Mucosa of descending colon (tissue), 3 donors: ENCODE measurements around the gene TTLL3. TPM values are rescaled to one million over a fixed set of nuclear protein-coding genes. Genes with fewer than 3 reads are reported as not detected.

Source experiments
- ATAC-seq: fragments of 200-7000 bp; cut with Tn5 transposase; one replicate; pipeline ENCODE4 v1.9.1; 2020; ENCODE audit warnings: mild to moderate bottlenecking, moderate library complexity
- DNase-seq, 3 donors: peaks; one replicate each; pipeline ENCODE4 v3.0.0-alpha.2; 2020
- H3K36me3 ChIP-seq: fragments of 200-600 bp; one replicate; pipeline ENCODE4 v1.8.0; 2021; ENCODE audit warnings: low read depth, mild to moderate bottlenecking
- H3K4me1 ChIP-seq: fragments of 200-600 bp; one replicate; pipeline ENCODE4 v1.8.0; 2021; ENCODE audit warnings: low read depth, mild to moderate bottlenecking
- H3K4me3 ChIP-seq: fragments of 200-600 bp; one replicate; pipeline ENCODE4 v1.8.0; 2021; ENCODE audit warnings: mild to moderate bottlenecking
- H3K9me3 ChIP-seq: fragments of 200-600 bp; one replicate; pipeline ENCODE4 v1.8.0; 2021; ENCODE audit warnings: mild to moderate bottlenecking
- intact Hi-C, 2 donors: fragments of 100-400 bp; cut with DNase I in 1 of 2; cut with micrococcal nuclease in 1 of 2; formaldehyde crosslinking; loops; one replicate each; pipeline versions ENCODE4 v1.11.0 to v1.11.1; 2022; cut with DNase I, micrococcal nuclease
- total RNA-seq, 3 donors: library from RNA; stranded (reverse); fragmentation: NEBNext Ultra II Directional in 2 of 3; extraction: Animal tissue kit (Norgen Biotek cat#: 25700) in 2 of 3; gene quantifications; one replicate each; pipeline versions ENCODE4 v1.2.1 to v1.2.4, GENCODE V29; 2021 to 2023
- TF ChIP-seq, protein P1 (sequence below): fragments of 200-600 bp; IDR thresholded peaks from one replicate; pipeline ENCODE4 v1.8.0; 2022; ENCODE audit warnings: antibody characterized with exemption, mild to moderate bottlenecking
- donor health status: DM: no; HTN: no; CAD: no; lungs with moderate emphysema.
- donor health status: DM: no; HTN: no; CAD: no.
- donor health status: DM: no; HTN: yes; CAD: no.

The TTLL3 gene
- total RNA-seq, 3 donors from 2014 or later, result 37.0 to 63.9 (median 47.7) TPM

DNA sequence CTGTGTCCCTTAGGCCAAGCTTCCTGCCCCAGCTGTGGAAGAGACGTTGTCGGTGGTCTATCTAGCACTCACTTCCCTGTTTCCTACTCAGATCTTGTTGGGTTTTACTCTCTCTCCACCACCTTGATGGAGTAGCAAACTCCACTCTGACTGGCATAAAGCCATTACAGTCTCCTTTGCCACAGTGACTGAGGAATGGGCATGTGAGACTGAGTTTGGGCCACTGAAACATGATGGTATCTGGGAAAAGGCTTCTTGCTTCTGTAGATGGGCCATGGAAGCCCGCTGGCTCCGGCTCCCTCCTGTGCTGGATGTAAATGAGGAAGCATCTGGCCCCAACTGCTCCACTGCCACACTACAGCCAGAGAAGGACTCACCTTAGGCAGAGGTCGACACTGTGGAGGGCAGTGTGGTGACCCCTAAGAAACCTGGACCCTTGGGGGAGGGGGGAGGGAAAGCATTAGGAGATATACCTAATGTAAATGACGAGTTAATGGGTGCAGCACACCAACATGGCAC lies 30.9 kb upstream of the TTLL3 start:
- H3K36me3 ChIP-seq, result no peaks in the 10 kb centered on the region
- TF ChIP-seq, protein P1, sequence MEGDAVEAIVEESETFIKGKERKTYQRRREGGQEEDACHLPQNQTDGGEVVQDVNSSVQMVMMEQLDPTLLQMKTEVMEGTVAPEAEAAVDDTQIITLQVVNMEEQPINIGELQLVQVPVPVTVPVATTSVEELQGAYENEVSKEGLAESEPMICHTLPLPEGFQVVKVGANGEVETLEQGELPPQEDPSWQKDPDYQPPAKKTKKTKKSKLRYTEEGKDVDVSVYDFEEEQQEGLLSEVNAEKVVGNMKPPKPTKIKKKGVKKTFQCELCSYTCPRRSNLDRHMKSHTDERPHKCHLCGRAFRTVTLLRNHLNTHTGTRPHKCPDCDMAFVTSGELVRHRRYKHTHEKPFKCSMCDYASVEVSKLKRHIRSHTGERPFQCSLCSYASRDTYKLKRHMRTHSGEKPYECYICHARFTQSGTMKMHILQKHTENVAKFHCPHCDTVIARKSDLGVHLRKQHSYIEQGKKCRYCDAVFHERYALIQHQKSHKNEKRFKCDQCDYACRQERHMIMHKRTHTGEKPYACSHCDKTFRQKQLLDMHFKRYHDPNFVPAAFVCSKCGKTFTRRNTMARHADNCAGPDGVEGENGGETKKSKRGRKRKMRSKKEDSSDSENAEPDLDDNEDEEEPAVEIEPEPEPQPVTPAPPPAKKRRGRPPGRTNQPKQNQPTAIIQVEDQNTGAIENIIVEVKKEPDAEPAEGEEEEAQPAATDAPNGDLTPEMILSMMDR, result no peak
- no peak for ATAC-seq

GRCh38 chr3:9779721-9780457 lies 30.2 kb upstream of the TTLL3 start:
- ATAC-seq (peak; percentile 62), DNase-seq (peak in 1 of 3 donors; percentile 68)
- Histone ChIP-seq H3K36me3 (no peaks in the 10 kb centered on the region), H3K9me3 (no peaks in the 10 kb centered on the region), H3K4me1 (peaks cover 9% of the 10 kb centered on the region), H3K4me3 (no peak overlapping the region)
- TF ChIP-seq, protein P1, result no peak
- intact Hi-C loops, result no loop called here

More for the DNA sequence above, 30.9 kb upstream of the TTLL3 start:
- intact Hi-C loops, result no loop called here
- H3K4me1 ChIP-seq, result peaks cover 9% of the 10 kb centered on the region
- no peak for DNase-seq
- no peaks in the 10 kb centered on the region for H3K9me3 ChIP-seq
- no peak overlapping the region for H3K4me3 ChIP-seq

DNA sequence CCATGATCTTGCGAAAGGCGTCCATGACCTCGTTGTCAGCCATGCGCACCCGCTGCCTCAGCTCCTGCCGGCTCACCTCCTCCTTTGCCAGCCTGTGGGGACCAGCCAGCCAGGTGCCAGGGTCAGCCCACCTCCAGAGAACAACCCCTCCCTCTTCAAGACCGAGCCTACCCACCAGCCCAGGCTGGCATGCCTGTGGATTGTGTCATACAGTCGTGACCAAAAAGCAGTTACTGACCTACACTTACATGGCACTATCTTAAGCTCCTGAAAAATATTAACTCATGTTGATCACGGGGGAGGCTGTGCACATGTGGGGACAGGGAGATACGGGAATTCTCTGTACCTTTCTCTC lies 29.6 kb upstream of the TTLL3 start:
- H3K36me3 ChIP-seq, result no peaks in the 10 kb centered on the region
- intact Hi-C loops, result no loop called here
- H3K4me1 ChIP-seq, result peaks cover 9% of the 10 kb centered on the region
- TF ChIP-seq, protein P1, result no peak
- no peaks in the 10 kb centered on the region for H3K9me3 ChIP-seq
- no peak for DNase-seq
- ATAC-seq, result no peak
- H3K4me3 ChIP-seq, result no peak overlapping the region

GRCh38 chr3:9780910-9781309 lies 29.2 kb upstream of the TTLL3 start:
- Histone ChIP-seq H3K36me3 (no peaks in the 10 kb centered on the region), H3K4me1 (peaks cover 9% of the 10 kb centered on the region), H3K9me3 (no peaks in the 10 kb centered on the region), H3K4me3 (no peak overlapping the region)
- TF ChIP-seq, protein P1, result no peak
- no peak for DNase-seq
- ATAC-seq, result no peak
- intact Hi-C loops, result no loop called here

GRCh38 chr3:9781551-9781950 lies 28.5 kb upstream of the TTLL3 start:
- peaks cover 9% of the 10 kb centered on the region for H3K4me1 ChIP-seq
- DNase-seq (no peak), ATAC-seq (no peak)
- intact Hi-C loops, result no loop called here
- H3K9me3 ChIP-seq, result no peaks in the 10 kb centered on the region
- no peak overlapping the region for H3K4me3 ChIP-seq
- TF ChIP-seq, protein P1, result no peak
- no peaks in the 10 kb centered on the region for H3K36me3 ChIP-seq
